ENCODE measurements around the gene RRP15. TPM values are rescaled to one million over a fixed set of nuclear protein-coding genes. Genes with fewer than 3 reads are reported as not detected.

RRP15 gene
- total RNA-seq, 1 donor from 2014 or later: 15.8 TPM

DNA sequence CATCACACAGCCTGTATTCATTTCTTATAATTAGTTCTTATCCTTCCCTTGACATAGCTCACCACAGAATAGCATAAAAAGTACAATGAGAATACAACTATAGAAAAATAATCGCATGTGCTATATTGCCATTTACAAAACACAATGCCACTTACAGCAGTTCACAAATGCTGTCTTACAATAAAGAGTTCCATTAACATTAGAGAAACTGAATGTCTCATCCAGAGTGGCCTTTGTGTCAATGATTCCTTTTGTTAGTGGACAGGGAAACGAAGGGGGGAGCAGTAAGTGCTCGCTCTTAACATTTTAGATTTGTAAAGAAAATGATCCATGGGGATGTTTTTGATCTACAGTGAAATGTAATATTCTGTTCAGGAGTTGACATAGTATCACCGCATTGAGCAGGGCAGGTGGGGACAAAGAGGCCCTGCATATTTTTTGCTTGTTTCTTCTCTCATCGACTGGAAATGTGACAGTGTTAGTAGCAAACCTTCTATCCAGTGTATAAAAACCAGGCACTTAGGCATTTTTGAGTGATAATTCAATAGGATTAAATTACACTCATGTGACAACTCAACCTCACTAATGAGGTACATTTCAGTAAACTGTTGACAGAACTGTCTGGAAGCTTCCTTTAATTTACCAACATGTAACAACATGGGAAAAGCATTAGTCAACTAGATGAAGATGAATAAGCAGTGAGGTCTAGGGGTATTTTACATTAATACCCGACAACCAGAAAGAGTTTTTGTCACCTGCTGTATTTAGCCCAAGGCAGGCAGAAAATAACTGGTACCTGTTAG is 35.6 kb upstream of the RRP15 start:
- Histone ChIP-seq H3K4me2 (no peak overlapping the region), H3K9ac (no peak overlapping the region), H3K4me1 (peaks cover 3% of the 10 kb centered on the region), H3K4me3 (no peak overlapping the region), H3K27ac (no peak overlapping the region), H3K36me3 (no peaks in the 10 kb centered on the region), H3F3A (ENCODE audit: low read depth) (no peaks in the 10 kb centered on the region), H2AFZ (replicated peaks) (peak overlapping the region; percentile 68), H3K9me3 (ENCODE audit: low read depth) (no peaks in the 10 kb centered on the region), H4K20me1 (ENCODE audit: low read depth) (no peaks in the 10 kb centered on the region), H3K79me2 (ENCODE audit: low read depth) (no peaks in the 10 kb centered on the region), H3K27me3 (no peaks in the 10 kb centered on the region)
- no peaks in the 10 kb centered on the region for H3K36me3 Mint-ChIP-seq
- H3K27me3 Mint-ChIP-seq (ENCODE audit: insufficient read depth, low read depth): no peaks in the 10 kb centered on the region
- TF ChIP-seq EZH2phosphoT487 (IDR thresholded peaks at IDR 0.05) (no peak), EZH2 (IDR thresholded peaks at IDR 0.05) (no peak)
- TF ChIP-seq, protein P1, sequence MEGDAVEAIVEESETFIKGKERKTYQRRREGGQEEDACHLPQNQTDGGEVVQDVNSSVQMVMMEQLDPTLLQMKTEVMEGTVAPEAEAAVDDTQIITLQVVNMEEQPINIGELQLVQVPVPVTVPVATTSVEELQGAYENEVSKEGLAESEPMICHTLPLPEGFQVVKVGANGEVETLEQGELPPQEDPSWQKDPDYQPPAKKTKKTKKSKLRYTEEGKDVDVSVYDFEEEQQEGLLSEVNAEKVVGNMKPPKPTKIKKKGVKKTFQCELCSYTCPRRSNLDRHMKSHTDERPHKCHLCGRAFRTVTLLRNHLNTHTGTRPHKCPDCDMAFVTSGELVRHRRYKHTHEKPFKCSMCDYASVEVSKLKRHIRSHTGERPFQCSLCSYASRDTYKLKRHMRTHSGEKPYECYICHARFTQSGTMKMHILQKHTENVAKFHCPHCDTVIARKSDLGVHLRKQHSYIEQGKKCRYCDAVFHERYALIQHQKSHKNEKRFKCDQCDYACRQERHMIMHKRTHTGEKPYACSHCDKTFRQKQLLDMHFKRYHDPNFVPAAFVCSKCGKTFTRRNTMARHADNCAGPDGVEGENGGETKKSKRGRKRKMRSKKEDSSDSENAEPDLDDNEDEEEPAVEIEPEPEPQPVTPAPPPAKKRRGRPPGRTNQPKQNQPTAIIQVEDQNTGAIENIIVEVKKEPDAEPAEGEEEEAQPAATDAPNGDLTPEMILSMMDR (IDR thresholded peaks at IDR 0.05): no peak
- H3K4me3 Mint-ChIP-seq: no peak overlapping the region
- no peaks in the 10 kb centered on the region for H3K9me3 Mint-ChIP-seq
- no peak overlapping the region for H3K27ac Mint-ChIP-seq
- no peak for DNase-seq (ENCODE audit: low spot score)
- H3K4me1 Mint-ChIP-seq: peaks cover 1% of the 10 kb centered on the region

DNA sequence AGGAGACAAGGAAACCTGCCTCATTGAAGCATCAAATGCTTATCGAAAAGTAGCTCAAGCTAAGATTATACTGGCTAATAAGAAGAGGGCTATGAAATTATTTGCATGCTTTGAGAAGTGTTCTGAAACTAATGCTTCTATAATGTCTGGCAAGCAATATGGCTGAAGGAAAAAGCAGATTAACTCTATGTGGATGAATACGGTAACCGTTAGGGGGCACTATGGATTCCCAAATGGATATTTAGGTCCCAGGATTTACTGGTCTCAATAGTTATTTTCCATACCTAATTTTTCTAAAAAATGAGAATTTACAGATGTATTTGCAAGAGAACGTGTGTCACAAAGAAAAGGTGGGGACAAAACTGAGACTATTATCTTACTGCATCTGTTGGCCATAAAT is 34.6 kb upstream of the RRP15 start:
- Mint-ChIP-seq H3K27ac (no peak overlapping the region), H3K9me3 (no peaks in the 10 kb centered on the region), H3K4me1 (peaks cover 4% of the 10 kb centered on the region), H3K36me3 (no peaks in the 10 kb centered on the region), H3K27me3 (ENCODE audit: insufficient read depth, low read depth) (peaks cover 2% of the 10 kb centered on the region), H3K4me3 (no peak overlapping the region)
- no peaks in the 10 kb centered on the region for H3F3A ChIP-seq (ENCODE audit: low read depth)
- no peak overlapping the region for H2AFZ ChIP-seq (replicated peaks)
- no peaks in the 10 kb centered on the region for H3K36me3 ChIP-seq
- no peaks in the 10 kb centered on the region for H3K79me2 ChIP-seq (ENCODE audit: low read depth)
- H3K9ac ChIP-seq: no peak overlapping the region
- no peak for DNase-seq (ENCODE audit: low spot score)
- TF ChIP-seq EZH2phosphoT487 (IDR thresholded peaks at IDR 0.05) (no peak), EZH2 (IDR thresholded peaks at IDR 0.05) (no peak)
- TF ChIP-seq, protein P1 (IDR thresholded peaks at IDR 0.05): peak; percentile 43
- H3K4me1 ChIP-seq: peaks cover 3% of the 10 kb centered on the region
- no peaks in the 10 kb centered on the region for H4K20me1 ChIP-seq (ENCODE audit: low read depth)
- no peaks in the 10 kb centered on the region for H3K27me3 ChIP-seq
- no peak overlapping the region for H3K4me3 ChIP-seq
- H3K9me3 ChIP-seq (ENCODE audit: low read depth): no peaks in the 10 kb centered on the region
- H3K4me2 ChIP-seq: no peak overlapping the region
- no peak overlapping the region for H3K27ac ChIP-seq

DNA sequence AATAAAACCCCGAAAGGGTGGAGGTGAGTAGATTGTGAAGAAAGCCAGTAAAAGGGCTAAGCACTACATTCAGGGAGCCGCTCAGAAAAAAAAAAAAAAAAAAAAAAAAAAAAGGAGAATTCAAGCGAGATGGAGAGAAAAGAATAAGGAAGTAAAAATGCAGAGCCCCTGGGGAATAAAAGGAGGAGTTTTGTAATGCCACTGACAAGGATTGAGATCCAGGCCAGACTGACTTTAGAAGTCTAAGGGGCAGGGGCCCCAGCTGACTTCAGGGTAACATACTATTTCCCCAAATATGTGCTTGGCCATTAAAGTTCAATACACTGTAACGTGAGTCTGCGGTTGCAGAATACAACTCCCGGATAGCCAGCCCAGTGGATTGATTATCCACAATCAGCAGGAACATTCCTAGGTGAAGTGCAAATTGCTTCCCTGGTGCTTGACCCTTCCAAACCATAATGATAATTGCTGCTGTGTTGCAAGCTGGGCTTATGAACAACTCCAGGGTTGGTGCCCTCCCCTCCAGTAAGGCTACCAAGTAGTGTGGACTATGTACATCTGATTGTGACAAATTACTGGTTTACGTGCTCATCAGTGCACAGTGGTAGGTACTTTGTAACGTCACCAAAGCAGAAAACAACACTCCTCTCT is 30.7 kb upstream of the RRP15 start:
- TF ChIP-seq, protein P1 (IDR thresholded peaks at IDR 0.05): no peak
- no peak for TF ChIP-seq EZH2 (IDR thresholded peaks at IDR 0.05)
- TF ChIP-seq EZH2phosphoT487 (IDR thresholded peaks at IDR 0.05): no peak
- H3K9me3 ChIP-seq (ENCODE audit: low read depth): no peaks in the 10 kb centered on the region
- H3K27me3 ChIP-seq: no peaks in the 10 kb centered on the region
- Mint-ChIP-seq H3K4me1 (peaks cover 4% of the 10 kb centered on the region), H3K9me3 (peaks cover 5% of the 10 kb centered on the region), H3K36me3 (no peaks in the 10 kb centered on the region), H3K4me3 (no peak overlapping the region), H3K27ac (no peak overlapping the region), H3K27me3 (ENCODE audit: insufficient read depth, low read depth) (peaks cover 2% of the 10 kb centered on the region)
- H3K4me3 ChIP-seq: no peak overlapping the region
- H3K36me3 ChIP-seq: no peaks in the 10 kb centered on the region
- no peaks in the 10 kb centered on the region for H3K79me2 ChIP-seq (ENCODE audit: low read depth)
- no peaks in the 10 kb centered on the region for H4K20me1 ChIP-seq (ENCODE audit: low read depth)
- H3K9ac ChIP-seq: no peak overlapping the region
- peak overlapping the region; percentile 22 for H2AFZ ChIP-seq (replicated peaks)
- H3K4me2 ChIP-seq: no peak overlapping the region
- no peaks in the 10 kb centered on the region for H3F3A ChIP-seq (ENCODE audit: low read depth)
- H3K27ac ChIP-seq: no peak overlapping the region
- peaks cover 3% of the 10 kb centered on the region for H3K4me1 ChIP-seq
- DNase-seq (ENCODE audit: low spot score): no peak

All from neural progenitor cell (in vitro differentiated cells).